Keratinocyte (primary cell): ENCODE results near the gene ARHGEF28. TPM values are rescaled to one million over a fixed set of nuclear protein-coding genes. Genes with fewer than 3 reads are reported as not detected.

Experiments
- DNase-seq: peaks from one replicate; pipeline ENCODE4 v3.0.0-alpha.2; 2011; ENCODE audit warnings: low read depth, missing footprints, low spot score
- FAIRE-seq: peaks from 2 replicates; lab custom pipeline; 2011; peaks lifted over from hg19 to GRCh38; lab: Jason Lieb, UNC
- H2AFZ ChIP-seq: 2 replicates; pipeline ENCODE4 v1.6.0; 2012; ENCODE audit warnings: low read length, control low read depth, inconsistent platforms; ENCODE audit not compliant: control insufficient read depth
- H3K27ac ChIP-seq: 2 replicates; pipeline ENCODE4 v1.5.1; 2011; ENCODE audit warnings: low read length; ENCODE audit not compliant: control insufficient read depth, insufficient read depth
- H3K27me3 ChIP-seq: 3 replicates; pipeline ENCODE4 v1.6.0; 2011; ENCODE audit warnings: low read length; ENCODE audit not compliant: control insufficient read depth, insufficient read depth; ENCODE audit errors: extremely low read depth
- H3K36me3 ChIP-seq, 2 experiments: 2 replicates in 1 of 2; 3 replicates in 1 of 2; pipeline ENCODE4 v1.5.1; 2011; ENCODE audit warnings: low read length in 2 of 2, mild to moderate bottlenecking in 1 of 2; ENCODE audit not compliant: control insufficient read depth in 2 of 2, insufficient read depth in 2 of 2; ENCODE audit errors: extremely low read depth in 1 of 2
- H3K4me1 ChIP-seq: 3 replicates; pipeline ENCODE4 v1.5.1; 2011; ENCODE audit warnings: low read length; ENCODE audit not compliant: control insufficient read depth, insufficient read depth; ENCODE audit errors: extremely low read depth
- H3K4me2 ChIP-seq: 3 replicates; pipeline ENCODE4 v1.6.0; 2011; ENCODE audit warnings: low read depth, low read length; ENCODE audit not compliant: control insufficient read depth, insufficient read depth; ENCODE audit errors: extremely low read depth
- H3K4me3 ChIP-seq, 3 experiments: fragments of 200-600 bp in 1 of 3; sonication (generic) in 1 of 3; 2 replicates in 2 of 3; 3 replicates in 1 of 3; pipeline ENCODE4 v1.5.1; 2011 to 2016; ENCODE audit warnings: low read length in 3 of 3, mild to moderate bottlenecking in 3 of 3, control low read depth in 2 of 3, inconsistent platforms in 1 of 3, low read depth in 1 of 3, mixed read lengths in 1 of 3, mixed run types in 1 of 3, moderate library complexity in 1 of 3; ENCODE audit not compliant: control insufficient read depth in 2 of 3, insufficient read depth in 2 of 3; ENCODE audit errors: extremely low read depth in 1 of 3
- H3K79me2 ChIP-seq: 2 replicates; pipeline ENCODE4 v1.6.0; 2012; ENCODE audit warnings: low read length; ENCODE audit not compliant: control insufficient read depth, insufficient read depth
- H3K9ac ChIP-seq: 3 replicates; pipeline ENCODE4 v1.6.0; 2011; ENCODE audit warnings: low read length; ENCODE audit not compliant: control insufficient read depth, insufficient read depth; ENCODE audit errors: extremely low read depth
- H3K9me1 ChIP-seq: 3 replicates; pipeline ENCODE4 v1.6.0; 2011; ENCODE audit warnings: low read length; ENCODE audit not compliant: control insufficient read depth, insufficient read depth; ENCODE audit errors: extremely low read depth
- H3K9me3 ChIP-seq: 2 replicates; pipeline ENCODE4 v1.5.1; 2012; ENCODE audit warnings: low read depth, low read length; ENCODE audit not compliant: control insufficient read depth
- H4K20me1 ChIP-seq: 3 replicates; pipeline ENCODE4 v1.6.0; 2011; ENCODE audit warnings: low read length; ENCODE audit not compliant: control insufficient read depth, insufficient read depth; ENCODE audit errors: extremely low read depth
- CTCF ChIP-seq, 3 experiments: IDR thresholded peaks in 1 of 3; conservative IDR thresholded peaks in 1 of 3; optimal IDR thresholded peaks in 1 of 3; 2 replicates in 2 of 3; 3 replicates in 1 of 3; pipeline versions ENCODE3 to v1.5.1; 2011; ENCODE audit warnings: low read length in 3 of 3, mild to moderate bottlenecking in 3 of 3, moderate library complexity in 2 of 3, control low read depth in 1 of 3, inconsistent platforms in 1 of 3; ENCODE audit not compliant: insufficient read depth in 2 of 3; ENCODE audit errors: extremely low read depth in 1 of 3
- EZH2 ChIP-seq: IDR thresholded peaks from one replicate; pipeline ENCODE4 v1.6.1; 2012; ENCODE audit warnings: inconsistent platforms, mild to moderate bottlenecking, low read length, moderate library complexity
- dilution Hi-C: fragments of 300-500 bp; cut with MboI; formaldehyde crosslinking; loops from one replicate; pipeline ENCODE4 v1.7.0; 2020; ENCODE audit warnings: low sequenced_read_pairs; ENCODE audit not compliant: extremely low pct_ligation_motif_present
- polyA plus RNA-seq, 5 experiments: library from polyadenylated mRNA; depleted of rRNA in 3 of 5; stranded (reverse) in 3 of 5; stranded (forward) in 1 of 5; unstranded in 1 of 5; fragments of >200 nt; gene quantifications; 1 replicate in 1 of 5; 2 replicates in 3 of 5; 3 replicates in 1 of 5; pipeline versions ENCODE4 v1.2.1 to v1.2.3, GENCODE V29; 2011 to 2012; ENCODE audit warnings: missing spikeins in 2 of 5, low read depth in 1 of 5, low replicate concordance in 1 of 5

ARHGEF28 gene
- polyA plus RNA-seq, 1 donor (not counting 4 experiments of a cell fraction or from before 2014, with no cell fraction given), result 31.6 TPM

DNA sequence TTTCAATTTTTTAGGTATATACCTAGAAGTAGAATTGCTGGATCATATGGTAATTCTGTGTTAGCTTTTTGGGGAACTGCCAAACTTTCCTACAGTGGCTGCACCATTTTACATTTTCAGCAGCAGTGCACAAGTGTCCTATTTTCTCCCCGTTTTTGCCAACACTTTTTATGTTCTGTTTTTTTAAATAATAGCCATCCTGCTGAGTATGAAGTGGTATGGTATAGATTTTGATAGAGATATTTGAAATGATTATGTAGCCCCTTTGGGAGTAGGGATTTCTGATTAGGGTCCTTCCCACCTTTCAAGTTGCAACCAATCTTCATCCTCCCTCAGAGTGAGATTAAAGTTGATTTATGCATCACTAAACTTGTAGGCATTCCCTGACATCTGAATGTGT lies 76.5 kb downstream of the ARHGEF28 start:
- Histone ChIP-seq H3K4me1 (peaks cover 27% of the 10 kb centered on the region), H3K4me3 (no peak overlapping the region), H3K9me3 (no peaks in the 10 kb centered on the region), H3K36me3 (peaks cover 19 to 22% of the 10 kb centered on the region in 2 experiments), H3K27ac (no peak overlapping the region), H3K9me1 (no peaks in the 10 kb centered on the region), H3K27me3 (no peaks in the 10 kb centered on the region), H3K4me2 (no peak overlapping the region), H3K79me2 (peaks cover 93% of the 10 kb centered on the region), H4K20me1 (peaks cover 11% of the 10 kb centered on the region), H3K9ac (no peak overlapping the region), H2AFZ (no peak overlapping the region)
- DNase-seq (no peak), FAIRE-seq (peak; percentile 13)
- dilution Hi-C loops, result no loop called here
- no peak for TF ChIP-seq CTCF (optimal IDR thresholded peaks at IDR 0.05 in 1 of 3, IDR thresholded peaks at IDR 0.05 in 1 of 3, conservative IDR thresholded peaks at IDR 0.05 in 1 of 3; ENCODE audit: extremely low read depth in 1 of 3, insufficient read depth in 2 of 3, low read length in 3 of 3)
- TF ChIP-seq EZH2, result no peak

DNA sequence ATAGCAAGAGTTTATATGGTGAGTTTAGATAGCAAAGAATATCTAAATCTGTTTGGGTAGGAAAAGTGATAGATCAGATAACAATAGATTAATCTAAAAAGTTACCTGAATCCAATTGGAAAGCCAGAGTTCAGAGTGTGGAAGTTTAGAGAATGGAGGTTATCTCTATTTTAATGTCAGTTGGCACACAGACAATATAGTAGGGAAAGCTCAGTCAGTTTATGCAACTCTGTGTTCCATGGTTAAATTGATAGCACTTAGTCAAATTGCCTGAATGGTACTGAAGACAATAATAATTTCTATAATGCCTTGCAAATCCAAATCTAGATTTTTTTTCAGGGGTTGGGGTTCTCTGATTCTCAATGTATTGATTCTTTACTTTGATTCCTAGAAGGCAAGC lies 77.0 kb downstream of the ARHGEF28 start:
- Histone ChIP-seq H3K9me1 (no peaks in the 10 kb centered on the region), H3K27ac (no peak overlapping the region), H3K79me2 (peaks cover 93% of the 10 kb centered on the region), H3K4me1 (peaks cover 27% of the 10 kb centered on the region), H2AFZ (no peak overlapping the region), H3K27me3 (no peaks in the 10 kb centered on the region), H3K36me3 (peaks cover 19 to 20% of the 10 kb centered on the region in 2 experiments), H3K4me2 (no peak overlapping the region), H3K9me3 (no peaks in the 10 kb centered on the region), H3K4me3 (no peak overlapping the region), H3K9ac (no peak overlapping the region), H4K20me1 (peaks cover 11% of the 10 kb centered on the region)
- FAIRE-seq (no peak), DNase-seq (no peak)
- TF ChIP-seq EZH2 (no peak), CTCF (optimal IDR thresholded peaks at IDR 0.05 in 1 of 3, IDR thresholded peaks at IDR 0.05 in 1 of 3, conservative IDR thresholded peaks at IDR 0.05 in 1 of 3; ENCODE audit: extremely low read depth in 1 of 3, insufficient read depth in 2 of 3, low read length in 3 of 3) (no peak)
- dilution Hi-C loops, result no loop called here
